Measurements from ENCODE around the gene ZNF433. TPM values are rescaled to one million over a fixed set of nuclear protein-coding genes. Genes with fewer than 3 reads are reported as not detected.
"Not testable (repeated sequence)": the region's sequence is repeated elsewhere in the genome, so short reads cannot be mapped to it uniquely, and the experiment has no call there.

ZNF433 gene
- total and polyA plus RNA-seq, 5 experiments from 2014 or later: 2.3 to 7.5 (median 3.5) TPM

GRCh38 chr19:12043752-12044422 lies 8.4 kb upstream of the ZNF433 start:
- Mint-ChIP-seq H3K4me1 (no peaks in the 10 kb centered on the region), H3K9me3 (peaks cover 0 to 66% (median 23%) of the 10 kb centered on the region in 9 donors), H3K27ac (no peak overlapping the region), H3K4me3 (no peak overlapping the region), H3K36me3 (peaks cover 18 to 61% (median 31%) of the 10 kb centered on the region in 3 donors), H3K27me3 (peaks cover 0 to 2% (median 0%) of the 10 kb centered on the region in 5 donors)
- DNase-seq (no peak), ATAC-seq (no peak)
- POLR2A ChIA-PET: no interaction called here

GRCh38 chr19:12042893-12043292 lies 7.4 kb upstream of the ZNF433 start:
- Mint-ChIP-seq H3K27ac (no peak overlapping the region), H3K27me3 (peaks cover 0 to 2% (median 0%) of the 10 kb centered on the region in 5 donors), H3K4me3 (no peak overlapping the region), H3K4me1 (no peaks in the 10 kb centered on the region), H3K36me3 (peaks cover 18 to 62% (median 31%) of the 10 kb centered on the region in 3 donors), H3K9me3 (peaks cover 0 to 64% (median 23%) of the 10 kb centered on the region in 9 donors)
- POLR2A ChIA-PET: no interaction called here
- ATAC-seq (no peak), DNase-seq (no peak)

GRCh38 chr19:12034620-12035019 lies 859 bp downstream of the ZNF433 start:
- Mint-ChIP-seq H3K36me3 (peaks cover 2 to 12% (median 4%) of the 10 kb centered on the region in 3 donors), H3K4me1 (peaks cover 0 to 19% (median 10%) of the 10 kb centered on the region in 4 donors), H3K27ac (peak overlapping the region in 9 of 10 donors; percentile 5 to 85 (median 57)), H3K4me3 (peak overlapping the region; percentile 28 to 83 (median 72)), H3K27me3 (peaks cover 0 to 15% (median 0%) of the 10 kb centered on the region in 5 donors), H3K9me3 (peaks cover 0 to 32% (median 2%) of the 10 kb centered on the region in 9 donors)
- ATAC-seq: no peak
- POLR2A ChIA-PET: interaction anchor here (0.5 to 1.1 kb wide), 6 partner anchors 19 to 111 kb away, joined by 3 to 5 read pairs (median 3); partner anchors contain the start of gene ZNF844
- no peak for DNase-seq

GRCh38 chr19:12034198-12034597 lies 1.3 kb downstream of the ZNF433 start:
- Mint-ChIP-seq H3K4me3 (peak overlapping the region; percentile 28 to 83 (median 72)), H3K27ac (peak overlapping the region in 8 of 10 donors; percentile 5 to 85 (median 62)), H3K36me3 (peaks cover 2 to 14% (median 4%) of the 10 kb centered on the region in 3 donors), H3K9me3 (peaks cover 0 to 32% (median 2%) of the 10 kb centered on the region in 9 donors), H3K4me1 (peaks cover 0 to 19% (median 10%) of the 10 kb centered on the region in 4 donors), H3K27me3 (peaks cover 0 to 15% (median 0%) of the 10 kb centered on the region in 5 donors)
- no peak for ATAC-seq
- POLR2A ChIA-PET: interaction anchor here (1.0 kb wide), 1 partner anchor 110 kb away, joined by 3 read pairs; no protein-coding TSS in a partner anchor
- DNase-seq: no peak

GRCh38 chr19:12015753-12016116 lies 19.7 kb downstream of the ZNF433 start:
- no peaks in the 10 kb centered on the region for H3K4me1 Mint-ChIP-seq
- no peak overlapping the region for H3K4me3 Mint-ChIP-seq
- no peak for DNase-seq
- POLR2A ChIA-PET: interaction anchor here (1.1 kb wide), 1 partner anchor 19 kb away, joined by 3 read pairs; the partner anchor contains the start of gene ZNF433
- ATAC-seq: no peak
- no peaks in the 10 kb centered on the region for H3K27me3 Mint-ChIP-seq
- peaks cover 49 to 81% (median 66%) of the 10 kb centered on the region in 3 donors for H3K36me3 Mint-ChIP-seq
- no peak overlapping the region for H3K27ac Mint-ChIP-seq
- peaks cover 11 to 98% (median 44%) of the 10 kb centered on the region in 9 donors for H3K9me3 Mint-ChIP-seq

- peaks cover 11 to 98% (median 44%) of the 10 kb centered on the region in 9 donors for H3K9me3 Mint-ChIP-seq
- H3K4me1 Mint-ChIP-seq: no peaks in the 10 kb centered on the region
- POLR2A ChIA-PET: interaction anchor here (1.1 kb wide), 1 partner anchor 20 kb away, joined by 3 read pairs; the partner anchor contains the start of gene ZNF433
- no peak for DNase-seq
- no peak overlapping the region for H3K4me3 Mint-ChIP-seq
- no peak overlapping the region for H3K27ac Mint-ChIP-seq
- ATAC-seq: no peak
- no peaks in the 10 kb centered on the region for H3K27me3 Mint-ChIP-seq
- peaks cover 49 to 81% (median 68%) of the 10 kb centered on the region in 3 donors for H3K36me3 Mint-ChIP-seq
These were observed 20.3 kb downstream of the ZNF433 start for GRCh38 chr19:12015015-12015752.

GRCh38 chr19:12000152-12000981 lies 35.1 kb downstream of the ZNF433 start:
- H3K27me3 Mint-ChIP-seq: no peaks in the 10 kb centered on the region
- POLR2A ChIA-PET: no interaction called here
- DNase-seq (no peak), ATAC-seq (no peak)
- no peak overlapping the region for H3K4me3 Mint-ChIP-seq
- peaks cover 0 to 49% (median 33%) of the 10 kb centered on the region in 3 donors for H3K36me3 Mint-ChIP-seq
- peak overlapping the region in 5 of 10 donors; percentile 22 to 84 (median 36) for H3K27ac Mint-ChIP-seq
- peaks cover 12 to 31% (median 27%) of the 10 kb centered on the region in 4 donors for H3K4me1 Mint-ChIP-seq
- H3K9me3 Mint-ChIP-seq: peaks cover 0 to 4% (median 0%) of the 10 kb centered on the region in 9 donors

GRCh38 chr19:11995174-11995573 lies 40.3 kb downstream of the ZNF433 start:
- H3K27ac Mint-ChIP-seq: peak overlapping the region in 1 of 10 donors; percentile 62
- no peak for ATAC-seq
- peaks cover 22 to 60% (median 54%) of the 10 kb centered on the region in 4 donors for H3K4me1 Mint-ChIP-seq
- POLR2A ChIA-PET: no interaction called here
- DNase-seq: no peak
- no peak overlapping the region for H3K4me3 Mint-ChIP-seq
- H3K27me3 Mint-ChIP-seq: no peaks in the 10 kb centered on the region
- H3K36me3 Mint-ChIP-seq: peaks cover 0 to 27% (median 18%) of the 10 kb centered on the region in 3 donors
- H3K9me3 Mint-ChIP-seq: peaks cover 0 to 4% (median 0%) of the 10 kb centered on the region in 9 donors

- peak overlapping the region in 3 of 10 donors; percentile 2 to 14 (median 13) for H3K4me3 Mint-ChIP-seq
- not testable (repeated sequence) for H3K9me3 Mint-ChIP-seq, ATAC-seq, DNase-seq, H3K27me3 Mint-ChIP-seq
- peaks cover 0 to 19% (median 7%) of the 10 kb centered on the region in 3 donors for H3K36me3 Mint-ChIP-seq
- H3K27ac Mint-ChIP-seq: peak overlapping the region in 5 of 10 donors; percentile 15 to 78 (median 38)
- POLR2A ChIA-PET: interaction anchor here (0.7 to 6.7 kb wide), 3 partner anchors 68 to 106 kb away, joined by 3 to 102 read pairs (median 4); partner anchors contain the start of gene ZNF700
- H3K4me1 Mint-ChIP-seq: peaks cover 22 to 58% (median 49%) of the 10 kb centered on the region in 4 donors
These were observed 43.6 kb downstream of the ZNF433 start for GRCh38 chr19:11991921-11992320.

GRCh38 chr19:11989112-11989456 lies 46.4 kb downstream of the ZNF433 start:
- Mint-ChIP-seq H3K36me3 (peaks cover 0 to 11% (median 0%) of the 10 kb centered on the region in 3 donors), H3K27ac (peak overlapping the region in 9 of 10 donors; percentile 83 to 99 (median 97)), H3K27me3 (no peaks in the 10 kb centered on the region), H3K9me3 (peaks cover 0 to 2% (median 0%) of the 10 kb centered on the region in 9 donors), H3K4me3 (peak overlapping the region; percentile 89 to 100 (median 99)), H3K4me1 (peaks cover 22 to 45% (median 42%) of the 10 kb centered on the region in 4 donors)
- POLR2A ChIA-PET: interaction anchor here (0.6 to 6.7 kb wide), 8 partner anchors 25 to 191 kb away, joined by 3 to 102 read pairs (median 6); partner anchors contain the start of genes ZNF20, ZNF439, ZNF440 and ZNF491
- no peak for DNase-seq
- ATAC-seq: no peak

- Mint-ChIP-seq H3K4me1 (peaks cover 16 to 35% (median 31%) of the 10 kb centered on the region in 4 donors), H3K27ac (peak overlapping the region; percentile 83 to 99 (median 97)), H3K9me3 (peaks cover 0 to 5% (median 0%) of the 10 kb centered on the region in 9 donors), H3K4me3 (peak overlapping the region; percentile 89 to 100 (median 99)), H3K27me3 (no peaks in the 10 kb centered on the region), H3K36me3 (peaks cover 0 to 8% (median 0%) of the 10 kb centered on the region in 3 donors)
- ATAC-seq (peak; percentile 91 to 92), DNase-seq (peak; percentile 82 to 96 (median 89))
- POLR2A ChIA-PET: interaction anchor here (0.5 to 6.7 kb wide), 15 partner anchors 23 to 247 kb away, joined by 3 to 102 read pairs (median 3); partner anchors contain the start of genes ZNF20, ZNF433, ZNF491 and ZNF69
These were observed 47.8 kb downstream of the ZNF433 start for GRCh38 chr19:11987405-11988281.

Measured in naive thymus-derived CD8-positive, alpha-beta T cell (primary cell).